SU-DHL-6 (cell line): ENCODE data around the gene COMMD6.

ENCODE experiments used
- EZH2phosphoT487 ChIP-seq: fragments of 200-600 bp; sonication (generic), shearing (Covaris generic); conservative IDR thresholded peaks from 2 replicates; pipeline ENCODE4 v1.6.1; 2018; ENCODE audit warnings: mild to moderate bottlenecking, antibody characterized with exemption, low read length, moderate library complexity, mixed read lengths
- TF ChIP-seq, protein P1 (sequence below): fragments of 200-600 bp; sonication (generic); IDR thresholded peaks from one replicate; pipeline ENCODE4 v1.5.1; 2017; ENCODE audit warnings: antibody characterized with exemption, mild to moderate bottlenecking, low read length, moderate library complexity; ENCODE audit not compliant: insufficient read depth, poor library complexity, severe bottlenecking

DNA sequence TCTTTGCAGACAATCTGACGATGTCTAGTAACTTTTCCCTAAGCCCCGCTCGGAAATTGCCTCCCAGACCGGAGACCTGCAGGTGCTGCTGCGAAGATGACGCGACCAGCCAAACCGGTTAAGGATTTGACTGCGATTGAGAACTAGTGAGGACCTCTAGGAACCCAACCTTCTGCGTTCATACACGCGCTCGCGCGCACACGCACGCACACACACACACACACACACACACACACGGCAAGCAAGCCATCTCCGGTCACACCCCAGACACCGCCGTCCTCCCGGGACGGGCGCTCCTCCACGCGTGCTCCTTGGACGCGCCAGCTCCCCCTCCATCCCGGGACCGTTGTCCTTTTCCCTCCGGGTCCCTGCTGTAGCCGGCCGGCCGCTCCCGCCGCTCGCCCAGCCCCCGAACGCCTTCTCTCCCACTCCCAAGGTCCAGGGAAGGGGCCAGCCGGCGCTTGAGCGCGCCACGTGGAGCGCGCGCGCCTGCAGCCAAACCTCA is 56.9 kb downstream of the COMMD6 start:
- TF ChIP-seq, protein P1, sequence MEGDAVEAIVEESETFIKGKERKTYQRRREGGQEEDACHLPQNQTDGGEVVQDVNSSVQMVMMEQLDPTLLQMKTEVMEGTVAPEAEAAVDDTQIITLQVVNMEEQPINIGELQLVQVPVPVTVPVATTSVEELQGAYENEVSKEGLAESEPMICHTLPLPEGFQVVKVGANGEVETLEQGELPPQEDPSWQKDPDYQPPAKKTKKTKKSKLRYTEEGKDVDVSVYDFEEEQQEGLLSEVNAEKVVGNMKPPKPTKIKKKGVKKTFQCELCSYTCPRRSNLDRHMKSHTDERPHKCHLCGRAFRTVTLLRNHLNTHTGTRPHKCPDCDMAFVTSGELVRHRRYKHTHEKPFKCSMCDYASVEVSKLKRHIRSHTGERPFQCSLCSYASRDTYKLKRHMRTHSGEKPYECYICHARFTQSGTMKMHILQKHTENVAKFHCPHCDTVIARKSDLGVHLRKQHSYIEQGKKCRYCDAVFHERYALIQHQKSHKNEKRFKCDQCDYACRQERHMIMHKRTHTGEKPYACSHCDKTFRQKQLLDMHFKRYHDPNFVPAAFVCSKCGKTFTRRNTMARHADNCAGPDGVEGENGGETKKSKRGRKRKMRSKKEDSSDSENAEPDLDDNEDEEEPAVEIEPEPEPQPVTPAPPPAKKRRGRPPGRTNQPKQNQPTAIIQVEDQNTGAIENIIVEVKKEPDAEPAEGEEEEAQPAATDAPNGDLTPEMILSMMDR: no peak
- no peak for TF ChIP-seq EZH2phosphoT487
